Neural cell (in vitro differentiated cells): ENCODE results near the gene DNPEP. TPM values are rescaled to one million over a fixed set of nuclear protein-coding genes. Genes with fewer than 3 reads are reported as not detected.

Experiments
- H2AFZ ChIP-seq: fragments of 200-600, 300-800 bp; sonication (generic), shearing (Covaris generic); 2 replicates; pipeline ENCODE4 v1.6.0; 2014; ENCODE audit warnings: low read depth, mild to moderate bottlenecking, antibody characterized with exemption, low read length, moderate library complexity
- H3F3A ChIP-seq: fragments of 200-600 bp; shearing (Covaris generic); 2 replicates; pipeline ENCODE4 v1.6.1; 2016; ENCODE audit warnings: mild to moderate bottlenecking, moderate library complexity, mixed read lengths, antibody characterized with exemption, low read length; ENCODE audit not compliant: insufficient read depth, poor library complexity, severe bottlenecking
- H3K27ac ChIP-seq: fragments of 200-600, 300-800 bp; sonication (generic), shearing (Covaris generic); 2 replicates; pipeline ENCODE4 v1.5.1; 2014; ENCODE audit warnings: mild to moderate bottlenecking, low read length, moderate library complexity
- H3K27me3 ChIP-seq: fragments of 300-800, 200-600 bp; sonication (generic), shearing (Covaris generic); 2 replicates; pipeline ENCODE4 v1.6.0; 2014; ENCODE audit warnings: mild to moderate bottlenecking, low read depth, low read length, moderate library complexity; ENCODE audit not compliant: insufficient read depth
- H3K36me3 ChIP-seq: fragments of 300-800, 200-600 bp; sonication (generic), shearing (Covaris generic); 2 replicates; pipeline ENCODE4 v1.5.1; 2014; ENCODE audit warnings: mild to moderate bottlenecking, antibody characterized with exemption, low read length, moderate library complexity; ENCODE audit not compliant: insufficient read depth
- H3K4me2 ChIP-seq: fragments of 300-800, 200-600 bp; sonication (generic), shearing (Covaris generic); 2 replicates; pipeline ENCODE4 v1.6.0; 2014; ENCODE audit warnings: mild to moderate bottlenecking, low read length
- H3K4me3 ChIP-seq: fragments of 300-800, 200-600 bp; sonication (generic), shearing (Covaris generic); 2 replicates; pipeline ENCODE4 v1.5.1; 2014; ENCODE audit warnings: mild to moderate bottlenecking, low read length, moderate library complexity
- H3K79me2 ChIP-seq: fragments of 200-600 bp; shearing (Covaris generic); replicated peaks from 2 replicates; pipeline ENCODE4 v1.6.0; 2014; ENCODE audit warnings: mild to moderate bottlenecking, low read length, moderate library complexity; ENCODE audit not compliant: insufficient read depth
- H3K9ac ChIP-seq: fragments of 300-800, 200-600 bp; sonication (generic), shearing (Covaris generic); 2 replicates; pipeline ENCODE4 v1.6.1; 2016; ENCODE audit warnings: mild to moderate bottlenecking, low read length, mixed read lengths
- H3K9me2 ChIP-seq: fragments of 200-600 bp; shearing (Covaris generic); 2 replicates; pipeline ENCODE4 v1.6.1; 2016; ENCODE audit warnings: mild to moderate bottlenecking, low read length, mixed read lengths; ENCODE audit not compliant: insufficient read depth
- H3K9me3 ChIP-seq: fragments of 200-600, 300-800 bp; sonication (generic), shearing (Covaris generic); 2 replicates; pipeline ENCODE4 v1.6.1; 2016; ENCODE audit warnings: mild to moderate bottlenecking, mixed run types, low read length, moderate library complexity, mixed read lengths
- H4K20me1 ChIP-seq: fragments of 200-600 bp; shearing (Covaris generic); 2 replicates; pipeline ENCODE4 v1.6.1; 2016; ENCODE audit warnings: mild to moderate bottlenecking, mixed run types; ENCODE audit not compliant: insufficient read depth
- CTCF ChIP-seq: fragments of 450-650 bp; IDR thresholded peaks from 2 replicates; pipeline ENCODE4 v1.5.1; 2014; ENCODE audit warnings: antibody characterized with exemption, mild to moderate bottlenecking, moderate library complexity; ENCODE audit not compliant: poor library complexity, severe bottlenecking
- EP300 ChIP-seq: fragments of 450-650 bp; conservative IDR thresholded peaks from 2 replicates; pipeline ENCODE4 v1.6.1; 2014; ENCODE audit warnings: antibody characterized with exemption, mild to moderate bottlenecking, moderate library complexity; ENCODE audit not compliant: poor library complexity, severe bottlenecking
- EZH2 ChIP-seq: fragments of 200-600, 300-800 bp; shearing (Covaris generic), sonication (generic); IDR thresholded peaks from 2 replicates; pipeline ENCODE4 v1.6.1; 2014; ENCODE audit warnings: antibody characterized with exemption, low read length, borderline replicate concordance, mild to moderate bottlenecking; ENCODE audit not compliant: insufficient read depth, poor library complexity, severe bottlenecking
- MXI1 ChIP-seq: fragments of 450-650 bp; conservative IDR thresholded peaks from 2 replicates; pipeline ENCODE4 v1.6.1; 2014; ENCODE audit warnings: antibody characterized with exemption, mild to moderate bottlenecking; ENCODE audit not compliant: poor library complexity, severe bottlenecking
- POLR2AphosphoS5 ChIP-seq: IDR thresholded peaks from 2 replicates; pipeline ENCODE4 v1.6.1; 2012
- RAD21 ChIP-seq: fragments of 450-650 bp; conservative IDR thresholded peaks from 2 replicates; pipeline ENCODE4 v1.6.1; 2014; ENCODE audit warnings: antibody characterized with exemption, mild to moderate bottlenecking, moderate library complexity
- REST ChIP-seq: IDR thresholded peaks from 2 replicates; pipeline ENCODE4 v1.6.1; 2012; ENCODE audit warnings: borderline replicate concordance
- SMC3 ChIP-seq: fragments of 450-650 bp; conservative IDR thresholded peaks from 2 replicates; pipeline ENCODE4 v1.6.1; 2014; ENCODE audit warnings: antibody characterized with exemption, mild to moderate bottlenecking, moderate library complexity; ENCODE audit not compliant: poor library complexity
- TAF1 ChIP-seq: IDR thresholded peaks from 2 replicates; pipeline ENCODE4 v1.6.1; 2012; ENCODE audit warnings: low read depth
- polyA plus RNA-seq: library from polyadenylated mRNA; depleted of rRNA; stranded (reverse); fragments of >200 nt; gene quantifications from 2 replicates; pipeline ENCODE4 v1.2.3, GENCODE V29; 2014

The DNPEP gene
- polyA plus RNA-seq, 1 donor from 2014 or later: 11.9 TPM

- no peak overlapping the region for H3K27ac ChIP-seq
- H3K27me3 ChIP-seq: no peaks in the 10 kb centered on the region
- no peaks in the 10 kb centered on the region for H3K36me3 ChIP-seq
- H3K79me2 ChIP-seq: no peaks in the 10 kb centered on the region
- H4K20me1 ChIP-seq: no peaks in the 10 kb centered on the region
- H3K9me2 ChIP-seq: no peaks in the 10 kb centered on the region
- no peaks in the 10 kb centered on the region for H3F3A ChIP-seq
- H3K9ac ChIP-seq: no peak overlapping the region
- H3K4me3 ChIP-seq: no peak overlapping the region
- no peak overlapping the region for H2AFZ ChIP-seq
- H3K4me2 ChIP-seq: no peak overlapping the region
- no peak for TF ChIP-seq EP300
- no peak for TF ChIP-seq CTCF
- no peak for TF ChIP-seq TAF1
- TF ChIP-seq REST: no peak
- no peak for TF ChIP-seq MXI1
- no peak for TF ChIP-seq SMC3
- no peak for TF ChIP-seq RAD21
- TF ChIP-seq POLR2AphosphoS5: no peak
- TF ChIP-seq EZH2: no peak
- H3K9me3 ChIP-seq: no peaks in the 10 kb centered on the region
Observed at GRCh38 chr2:219398721-219399363, 11.1 kb upstream of the DNPEP start.

GRCh38 chr2:219396863-219397457 lies 9.2 kb upstream of the DNPEP start:
- no peaks in the 10 kb centered on the region for H3K27me3 ChIP-seq
- no peaks in the 10 kb centered on the region for H3K9me3 ChIP-seq
- H3F3A ChIP-seq: no peaks in the 10 kb centered on the region
- H3K9ac ChIP-seq: no peak overlapping the region
- H2AFZ ChIP-seq: no peak overlapping the region
- H3K4me2 ChIP-seq: no peak overlapping the region
- no peaks in the 10 kb centered on the region for H3K79me2 ChIP-seq
- H4K20me1 ChIP-seq: no peaks in the 10 kb centered on the region
- no peaks in the 10 kb centered on the region for H3K36me3 ChIP-seq
- TF ChIP-seq TAF1 (no peak), RAD21 (no peak), POLR2AphosphoS5 (no peak), SMC3 (no peak), EP300 (no peak), REST (no peak), MXI1 (no peak)
- H3K27ac ChIP-seq: no peak overlapping the region
- no peaks in the 10 kb centered on the region for H3K9me2 ChIP-seq
- H3K4me3 ChIP-seq: no peak overlapping the region
